ENCODE measurements around the gene HCN1.

The HCN1 gene

DNA sequence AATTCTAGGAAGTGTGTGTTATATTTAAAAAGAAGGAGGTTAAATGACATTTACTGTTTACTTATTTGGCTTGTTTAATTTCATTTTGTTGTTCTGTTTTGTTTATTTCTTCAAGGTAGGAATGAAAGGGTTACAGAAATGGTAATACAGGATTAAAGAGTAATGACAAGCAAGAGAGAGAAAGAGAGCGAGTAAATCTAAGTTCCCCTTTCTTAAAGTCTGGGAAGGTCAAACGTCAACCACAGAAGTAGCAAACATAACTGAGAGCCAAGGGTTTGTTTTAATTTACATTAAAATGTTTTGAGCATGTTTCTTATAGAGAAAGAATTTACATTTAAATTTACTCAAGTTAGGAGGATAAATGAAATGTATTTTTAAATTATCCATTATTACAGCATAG lies 18.7 kb downstream of the HCN1 start:
- H3K36me3 ChIP-seq (ENCODE audit: control insufficient read depth in 4 of 4, insufficient read depth in 4 of 4, low read length in 3 of 4): no peaks in the 10 kb centered on the region
- WGBS (ENCODE audit: insufficient coverage): 0% methylated on average over 1 of the region's 2 CpGs
- DNase-seq: no peak
- H3K27ac ChIP-seq (ENCODE audit: insufficient read depth in 1 of 2, low read depth in 1 of 2, low read length in 2 of 2, poor library complexity in 1 of 2, severe bottlenecking in 2 of 2): no peak overlapping the region
- no peaks in the 10 kb centered on the region for H3K4me1 ChIP-seq (ENCODE audit: control extremely low read depth in 1 of 4, control insufficient read depth in 4 of 4, insufficient read depth in 4 of 4, low read length in 3 of 4)
- H3K4me3 ChIP-seq (ENCODE audit: control insufficient read depth in 1 of 7, extremely low read depth in 1 of 7, insufficient read depth in 4 of 7, low read depth in 2 of 7, low read length in 6 of 7): no peak overlapping the region
- no peaks in the 10 kb centered on the region for H3K27me3 ChIP-seq (replicated peaks in 2 of 5; ENCODE audit: control insufficient read depth in 4 of 5, insufficient read depth in 5 of 5, low read length in 4 of 5)
- ChIA-PET CTCF (no interaction called here), POLR2A (no interaction called here)
- H3K9me3 ChIP-seq (ENCODE audit: control extremely low read depth in 1 of 5, control insufficient read depth in 4 of 5, insufficient read depth in 2 of 5, low read depth in 1 of 5, low read length in 4 of 5): no peaks in the 10 kb centered on the region

DNA sequence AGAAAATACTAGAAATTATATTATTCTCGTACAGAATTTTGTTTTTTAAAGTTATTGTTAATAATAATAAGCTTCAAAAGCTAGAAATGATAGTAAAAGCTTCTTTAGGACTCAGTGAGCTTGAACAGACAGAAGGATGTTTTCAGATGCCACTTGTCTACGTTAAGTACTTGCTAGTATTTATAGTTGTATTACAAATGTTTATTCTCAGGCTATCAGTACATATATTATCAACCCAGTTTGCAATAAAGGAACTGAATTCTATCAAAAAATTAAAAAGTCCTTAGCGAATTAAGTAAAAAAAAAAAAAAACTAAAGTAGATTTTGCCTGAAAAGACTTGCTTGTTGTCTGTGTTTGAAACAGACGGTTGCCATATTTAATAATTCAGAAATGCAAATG lies 23.9 kb downstream of the HCN1 start:
- Histone ChIP-seq H3K9me3 (ENCODE audit: control extremely low read depth in 1 of 5, control insufficient read depth in 4 of 5, insufficient read depth in 2 of 5, low read depth in 1 of 5, low read length in 4 of 5) (no peaks in the 10 kb centered on the region), H3K4me3 (ENCODE audit: control insufficient read depth in 1 of 7, extremely low read depth in 1 of 7, insufficient read depth in 4 of 7, low read depth in 2 of 7, low read length in 6 of 7) (no peak overlapping the region), H3K4me1 (ENCODE audit: control extremely low read depth in 1 of 4, control insufficient read depth in 4 of 4, insufficient read depth in 4 of 4, low read length in 3 of 4) (no peaks in the 10 kb centered on the region), H3K27me3 (replicated peaks in 2 of 5; ENCODE audit: control insufficient read depth in 4 of 5, insufficient read depth in 5 of 5, low read length in 4 of 5) (no peaks in the 10 kb centered on the region), H3K36me3 (ENCODE audit: control insufficient read depth in 4 of 4, insufficient read depth in 4 of 4, low read length in 3 of 4) (no peaks in the 10 kb centered on the region), H3K27ac (ENCODE audit: insufficient read depth in 1 of 2, low read depth in 1 of 2, low read length in 2 of 2, poor library complexity in 1 of 2, severe bottlenecking in 2 of 2) (no peak overlapping the region)
- POLR2A ChIA-PET: no interaction called here
- no CpG with 5 or more reads among the region's 4 CpGs for WGBS (ENCODE audit: insufficient coverage)
- CTCF ChIA-PET: interaction anchor here (0.6 kb wide), 1 partner anchor 27 kb away, joined by 4 read pairs; no protein-coding TSS in a partner anchor
- no peak for DNase-seq

- 69% methylated on average over 1 of the region's 1 CpG for WGBS (ENCODE audit: insufficient coverage)
- CTCF ChIA-PET: no interaction called here
- H3K27me3 ChIP-seq (replicated peaks in 2 of 5; ENCODE audit: control insufficient read depth in 4 of 5, insufficient read depth in 5 of 5, low read length in 4 of 5): no peaks in the 10 kb centered on the region
- no peaks in the 10 kb centered on the region for H3K9me3 ChIP-seq (ENCODE audit: control extremely low read depth in 1 of 5, control insufficient read depth in 4 of 5, insufficient read depth in 2 of 5, low read depth in 1 of 5, low read length in 4 of 5)
- DNase-seq: no peak
- H3K27ac ChIP-seq (ENCODE audit: insufficient read depth in 1 of 2, low read depth in 1 of 2, low read length in 2 of 2, poor library complexity in 1 of 2, severe bottlenecking in 2 of 2): no peak overlapping the region
- H3K36me3 ChIP-seq (ENCODE audit: control insufficient read depth in 4 of 4, insufficient read depth in 4 of 4, low read length in 3 of 4): no peaks in the 10 kb centered on the region
- POLR2A ChIA-PET: no interaction called here
- H3K4me3 ChIP-seq (ENCODE audit: control insufficient read depth in 1 of 7, extremely low read depth in 1 of 7, insufficient read depth in 4 of 7, low read depth in 2 of 7, low read length in 6 of 7): no peak overlapping the region
- H3K4me1 ChIP-seq (ENCODE audit: control extremely low read depth in 1 of 4, control insufficient read depth in 4 of 4, insufficient read depth in 4 of 4, low read length in 3 of 4): no peaks in the 10 kb centered on the region
These were observed 47.4 kb downstream of the HCN1 start for GRCh38 chr5:45648744-45649143.

- Histone ChIP-seq H3K27ac (ENCODE audit: insufficient read depth in 1 of 2, low read depth in 1 of 2, low read length in 2 of 2, poor library complexity in 1 of 2, severe bottlenecking in 2 of 2) (no peak overlapping the region), H3K4me3 (ENCODE audit: control insufficient read depth in 1 of 7, extremely low read depth in 1 of 7, insufficient read depth in 4 of 7, low read depth in 2 of 7, low read length in 6 of 7) (no peak overlapping the region), H3K27me3 (replicated peaks in 2 of 5; ENCODE audit: control insufficient read depth in 4 of 5, insufficient read depth in 5 of 5, low read length in 4 of 5) (no peaks in the 10 kb centered on the region), H3K9me3 (ENCODE audit: control extremely low read depth in 1 of 5, control insufficient read depth in 4 of 5, insufficient read depth in 2 of 5, low read depth in 1 of 5, low read length in 4 of 5) (no peaks in the 10 kb centered on the region), H3K36me3 (ENCODE audit: control insufficient read depth in 4 of 4, insufficient read depth in 4 of 4, low read length in 3 of 4) (no peaks in the 10 kb centered on the region), H3K4me1 (ENCODE audit: control extremely low read depth in 1 of 4, control insufficient read depth in 4 of 4, insufficient read depth in 4 of 4, low read length in 3 of 4) (no peaks in the 10 kb centered on the region)
- ChIA-PET CTCF (no interaction called here), POLR2A (no interaction called here)
- no peak for DNase-seq
These were observed 53.1 kb downstream of the HCN1 start for GRCh38 chr5:45643056-45643455.

- Histone ChIP-seq H3K4me3 (ENCODE audit: control insufficient read depth in 1 of 7, extremely low read depth in 1 of 7, insufficient read depth in 4 of 7, low read depth in 2 of 7, low read length in 6 of 7) (no peak overlapping the region), H3K27ac (ENCODE audit: insufficient read depth in 1 of 2, low read depth in 1 of 2, low read length in 2 of 2, poor library complexity in 1 of 2, severe bottlenecking in 2 of 2) (no peak overlapping the region), H3K4me1 (ENCODE audit: control extremely low read depth in 1 of 4, control insufficient read depth in 4 of 4, insufficient read depth in 4 of 4, low read length in 3 of 4) (no peaks in the 10 kb centered on the region), H3K27me3 (replicated peaks in 2 of 5; ENCODE audit: control insufficient read depth in 4 of 5, insufficient read depth in 5 of 5, low read length in 4 of 5) (no peaks in the 10 kb centered on the region), H3K36me3 (ENCODE audit: control insufficient read depth in 4 of 4, insufficient read depth in 4 of 4, low read length in 3 of 4) (no peaks in the 10 kb centered on the region), H3K9me3 (ENCODE audit: control extremely low read depth in 1 of 5, control insufficient read depth in 4 of 5, insufficient read depth in 2 of 5, low read depth in 1 of 5, low read length in 4 of 5) (no peaks in the 10 kb centered on the region)
- DNase-seq: no peak
- ChIA-PET CTCF (no interaction called here), POLR2A (no interaction called here)
These were observed 53.8 kb downstream of the HCN1 start for GRCh38 chr5:45642370-45642769.

- ChIA-PET CTCF (no interaction called here), POLR2A (no interaction called here)
- WGBS (ENCODE audit: insufficient coverage): no CpG with 5 or more reads among the region's 2 CpGs
- no peak for DNase-seq
- Histone ChIP-seq H3K9me3 (ENCODE audit: control extremely low read depth in 1 of 5, control insufficient read depth in 4 of 5, insufficient read depth in 2 of 5, low read depth in 1 of 5, low read length in 4 of 5) (no peaks in the 10 kb centered on the region), H3K27ac (ENCODE audit: insufficient read depth in 1 of 2, low read depth in 1 of 2, low read length in 2 of 2, poor library complexity in 1 of 2, severe bottlenecking in 2 of 2) (no peak overlapping the region), H3K27me3 (replicated peaks in 2 of 5; ENCODE audit: control insufficient read depth in 4 of 5, insufficient read depth in 5 of 5, low read length in 4 of 5) (no peaks in the 10 kb centered on the region), H3K4me1 (ENCODE audit: control extremely low read depth in 1 of 4, control insufficient read depth in 4 of 4, insufficient read depth in 4 of 4, low read length in 3 of 4) (no peaks in the 10 kb centered on the region), H3K36me3 (ENCODE audit: control insufficient read depth in 4 of 4, insufficient read depth in 4 of 4, low read length in 3 of 4) (no peaks in the 10 kb centered on the region), H3K4me3 (ENCODE audit: control insufficient read depth in 1 of 7, extremely low read depth in 1 of 7, insufficient read depth in 4 of 7, low read depth in 2 of 7, low read length in 6 of 7) (no peak overlapping the region)
These were observed 57.1 kb downstream of the HCN1 start for GRCh38 chr5:45639040-45639439.

- no peaks in the 10 kb centered on the region for H3K4me1 ChIP-seq (ENCODE audit: control extremely low read depth in 1 of 4, control insufficient read depth in 4 of 4, insufficient read depth in 4 of 4, low read length in 3 of 4)
- no peak for DNase-seq
- ChIA-PET POLR2A (no interaction called here), CTCF (no interaction called here)
- H3K4me3 ChIP-seq (ENCODE audit: control insufficient read depth in 1 of 7, extremely low read depth in 1 of 7, insufficient read depth in 4 of 7, low read depth in 2 of 7, low read length in 6 of 7): no peak overlapping the region
- WGBS (ENCODE audit: insufficient coverage): 71% methylated on average over 1 of the region's 2 CpGs
- H3K27ac ChIP-seq (ENCODE audit: insufficient read depth in 1 of 2, low read depth in 1 of 2, low read length in 2 of 2, poor library complexity in 1 of 2, severe bottlenecking in 2 of 2): no peak overlapping the region
- H3K36me3 ChIP-seq (ENCODE audit: control insufficient read depth in 4 of 4, insufficient read depth in 4 of 4, low read length in 3 of 4): no peaks in the 10 kb centered on the region
- H3K9me3 ChIP-seq (ENCODE audit: control extremely low read depth in 1 of 5, control insufficient read depth in 4 of 5, insufficient read depth in 2 of 5, low read depth in 1 of 5, low read length in 4 of 5): no peaks in the 10 kb centered on the region
- no peaks in the 10 kb centered on the region for H3K27me3 ChIP-seq (replicated peaks in 2 of 5; ENCODE audit: control insufficient read depth in 4 of 5, insufficient read depth in 5 of 5, low read length in 4 of 5)
These were observed 69.0 kb downstream of the HCN1 start for GRCh38 chr5:45627076-45627656.

Measured in common myeloid progenitor, CD34-positive (primary cell).